NCI-H128 (cell line): Measurements from ENCODE around the gene CREB3L2.
"Not testable (repeated sequence)": the region's sequence is repeated elsewhere in the genome, so short reads cannot be mapped to it uniquely, and the experiment has no call there.

ENCODE experiments used
- DNase-seq: peaks from one replicate; lab custom pipeline; 2025; ENCODE audit not compliant: unreplicated experiment; lab: John Stamatoyannopoulos, UW

The CREB3L2 gene

DNA sequence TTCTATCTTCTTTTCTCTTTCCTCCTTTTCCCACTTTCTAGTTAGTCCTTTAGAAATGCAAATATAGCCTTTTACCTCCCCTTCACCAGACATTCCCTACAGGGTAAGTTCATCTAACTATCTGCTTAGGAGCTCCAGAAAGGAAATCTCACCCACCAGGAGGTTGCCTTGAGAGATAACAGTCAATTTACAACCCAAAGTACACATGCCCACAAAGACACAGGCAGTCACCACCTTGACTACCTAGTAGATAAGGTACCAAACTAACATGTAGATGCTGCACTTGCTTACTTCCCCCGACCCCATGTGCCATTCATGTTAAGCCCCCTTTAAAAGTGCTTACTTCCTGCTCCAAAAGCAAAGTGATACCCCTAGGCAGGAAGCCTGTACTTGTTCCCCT is 12.8 kb upstream of the CREB3L2 start:
- DNase-seq: no peak

DNA sequence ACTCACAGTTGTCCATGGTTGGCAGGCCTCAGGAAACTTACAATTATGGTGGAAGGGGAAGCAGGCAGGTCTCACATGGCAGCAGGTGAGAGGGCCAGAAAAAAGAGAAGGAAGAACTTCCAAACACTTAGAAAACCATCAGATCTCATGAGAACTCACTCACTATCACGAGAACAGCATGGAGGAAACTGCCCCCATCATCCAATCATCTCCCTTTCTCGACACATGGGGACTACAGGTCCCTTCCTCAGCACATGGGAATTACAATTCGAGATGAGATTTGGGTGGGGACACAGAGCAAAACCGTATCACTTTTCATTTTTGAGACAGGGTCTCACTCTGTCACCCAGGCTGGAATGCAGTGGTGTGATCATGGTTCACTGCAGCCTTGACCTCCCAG is 12.3 kb upstream of the CREB3L2 start:
- not testable (repeated sequence) for DNase-seq

DNA sequence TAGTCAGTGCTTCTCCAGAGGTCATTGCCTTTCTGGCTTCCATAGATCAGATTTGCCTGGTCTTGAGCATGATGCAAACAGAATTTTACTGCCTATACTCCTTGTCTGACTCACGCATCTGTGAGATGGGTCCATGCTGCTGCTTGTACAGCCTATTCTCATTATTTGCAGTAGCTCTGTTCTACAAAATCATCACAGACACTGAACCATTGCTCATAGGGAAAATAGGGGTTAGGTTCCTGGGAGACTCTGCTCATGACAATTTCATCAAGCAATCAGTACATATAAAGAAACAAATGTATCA is 7.4 kb upstream of the CREB3L2 start:
- no peak for DNase-seq

DNA sequence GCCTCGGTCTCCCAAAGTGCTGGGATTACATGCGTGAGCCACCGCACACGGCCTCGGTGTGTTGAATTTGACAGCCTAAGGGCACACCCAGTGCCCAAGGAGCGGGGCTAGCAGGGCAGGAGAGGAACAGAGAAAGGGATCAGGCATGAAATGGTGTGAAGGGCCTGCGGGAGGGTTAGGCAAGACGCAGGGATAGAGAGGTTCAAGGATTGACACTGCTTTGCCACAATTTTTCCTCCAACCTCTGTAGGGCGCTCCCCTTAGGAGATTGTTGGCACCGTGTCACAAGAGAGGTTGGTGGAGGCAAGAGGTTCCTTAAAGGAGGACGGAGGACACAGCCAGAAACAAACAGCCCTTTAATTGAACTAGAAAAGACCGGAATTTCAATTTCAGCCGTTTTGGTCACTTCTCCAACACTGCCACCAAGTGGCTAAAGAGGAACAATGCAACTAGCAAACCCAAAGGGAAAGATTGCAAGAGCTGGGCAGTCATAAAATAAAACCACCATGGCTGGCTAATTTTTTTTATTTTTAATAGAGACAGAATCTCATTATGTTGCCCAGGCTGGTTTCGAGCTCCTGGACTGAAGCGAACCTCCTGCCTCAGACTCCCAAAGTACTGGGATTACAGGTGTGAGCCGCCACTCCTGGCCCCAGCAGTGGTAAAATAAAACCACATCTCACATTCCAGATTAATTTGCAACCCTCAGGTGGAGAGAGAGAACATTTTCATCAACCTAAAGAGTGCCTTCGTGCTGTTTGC is 6.9 kb upstream of the CREB3L2 start:
- DNase-seq: peak; percentile 25

DNA sequence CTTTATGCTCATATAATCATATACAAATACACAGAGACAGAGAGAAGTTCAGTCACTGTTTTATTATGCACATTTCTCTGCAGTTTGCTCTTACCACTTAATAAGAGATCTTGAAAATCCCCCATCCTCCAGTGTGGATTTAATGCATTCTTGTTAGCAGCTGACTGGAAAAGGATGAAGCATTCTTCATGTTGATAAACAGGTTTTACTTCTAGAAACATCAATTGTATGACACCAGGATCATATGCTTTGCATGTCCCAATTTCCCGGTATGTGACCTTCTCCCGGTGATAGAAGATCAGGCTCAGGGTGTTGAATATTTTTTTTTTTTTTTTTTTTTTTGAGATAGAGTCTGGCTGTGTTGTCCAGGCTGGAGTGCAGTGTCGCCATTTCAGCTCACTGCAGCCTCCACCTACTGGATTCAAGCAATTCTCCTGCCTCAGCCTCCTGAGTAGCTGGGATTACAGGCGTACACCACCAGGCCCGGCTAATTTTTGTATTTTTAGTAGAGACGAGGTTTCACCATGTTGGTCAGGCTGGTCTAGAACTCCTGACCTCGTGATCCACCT is 6.2 kb upstream of the CREB3L2 start:
- DNase-seq: no peak

DNA sequence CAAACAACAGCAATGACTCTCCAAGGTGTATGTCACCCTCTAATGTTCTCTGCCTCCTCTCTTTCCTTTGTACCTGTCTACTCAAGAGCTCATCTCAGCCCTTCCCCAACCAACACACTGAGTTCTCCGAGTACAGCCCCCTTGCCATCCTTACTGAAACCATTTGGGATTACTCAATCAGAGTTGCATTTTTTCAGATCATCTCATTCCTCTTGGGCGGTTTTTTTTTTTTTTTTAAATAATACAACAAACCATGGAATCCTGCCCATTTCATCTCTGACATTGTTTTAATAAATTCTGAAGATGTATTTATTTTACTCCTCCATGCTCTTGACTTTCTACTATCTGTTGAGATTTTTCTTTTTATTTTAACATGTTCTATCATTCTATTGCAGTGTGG is 4.2 kb upstream of the CREB3L2 start:
- DNase-seq: no peak

DNA sequence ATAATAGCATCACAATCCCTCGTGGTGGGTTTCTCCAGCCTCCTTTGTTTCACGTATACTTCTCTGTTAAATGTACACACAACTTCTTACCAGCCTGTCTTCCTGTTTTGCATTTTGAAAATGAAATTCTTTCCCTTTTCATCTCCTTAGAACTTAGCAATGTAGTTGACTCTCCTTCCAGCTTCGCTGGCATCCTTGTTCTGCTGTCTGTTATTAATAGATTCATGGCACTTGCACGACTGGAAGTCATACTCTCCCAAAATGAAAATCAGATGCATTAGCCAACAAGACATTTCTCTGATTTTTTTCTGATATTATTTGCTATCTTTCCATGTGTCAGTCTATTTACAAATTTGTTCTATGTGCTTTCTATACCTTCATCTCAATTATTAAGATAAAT is 3.0 kb upstream of the CREB3L2 start:
- DNase-seq: no peak

DNA sequence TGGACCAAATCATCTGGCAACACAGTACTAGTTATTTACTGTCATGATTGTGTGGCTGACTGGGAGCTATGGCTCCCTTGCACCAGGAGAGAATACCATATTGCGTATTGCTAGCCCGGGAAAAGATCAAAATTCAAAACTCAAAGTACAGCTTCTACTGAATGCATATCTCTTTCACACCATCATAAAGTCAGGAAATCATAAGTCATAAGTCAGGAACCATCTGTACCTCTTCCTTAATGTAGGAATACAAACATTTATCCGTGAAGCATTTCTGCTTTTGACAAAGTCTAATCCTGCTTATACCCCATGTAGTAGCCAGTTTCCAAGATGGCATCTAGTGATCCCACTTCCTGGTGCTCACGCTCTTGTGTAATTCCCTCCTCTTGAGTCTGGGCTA is 2.2 kb upstream of the CREB3L2 start:
- no peak for DNase-seq

DNA sequence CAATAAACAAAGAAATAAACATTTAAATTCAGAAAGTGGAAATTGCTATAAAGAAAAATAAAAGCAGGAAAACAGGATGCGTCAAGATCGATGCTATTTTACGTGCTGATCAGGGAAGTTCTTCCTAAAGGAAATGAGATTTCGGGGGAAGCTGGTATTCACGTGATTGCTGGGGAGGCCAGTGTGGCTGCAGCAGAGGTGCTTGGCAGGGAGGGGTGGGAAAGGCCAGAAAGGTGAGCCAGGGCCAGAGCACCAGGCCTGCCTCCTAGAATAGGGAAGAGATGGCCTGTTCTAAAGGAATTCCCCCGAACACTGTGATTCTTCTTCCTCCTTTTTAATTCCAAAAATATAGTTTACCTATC is 923 bp upstream of the CREB3L2 start:
- no peak for DNase-seq

DNA sequence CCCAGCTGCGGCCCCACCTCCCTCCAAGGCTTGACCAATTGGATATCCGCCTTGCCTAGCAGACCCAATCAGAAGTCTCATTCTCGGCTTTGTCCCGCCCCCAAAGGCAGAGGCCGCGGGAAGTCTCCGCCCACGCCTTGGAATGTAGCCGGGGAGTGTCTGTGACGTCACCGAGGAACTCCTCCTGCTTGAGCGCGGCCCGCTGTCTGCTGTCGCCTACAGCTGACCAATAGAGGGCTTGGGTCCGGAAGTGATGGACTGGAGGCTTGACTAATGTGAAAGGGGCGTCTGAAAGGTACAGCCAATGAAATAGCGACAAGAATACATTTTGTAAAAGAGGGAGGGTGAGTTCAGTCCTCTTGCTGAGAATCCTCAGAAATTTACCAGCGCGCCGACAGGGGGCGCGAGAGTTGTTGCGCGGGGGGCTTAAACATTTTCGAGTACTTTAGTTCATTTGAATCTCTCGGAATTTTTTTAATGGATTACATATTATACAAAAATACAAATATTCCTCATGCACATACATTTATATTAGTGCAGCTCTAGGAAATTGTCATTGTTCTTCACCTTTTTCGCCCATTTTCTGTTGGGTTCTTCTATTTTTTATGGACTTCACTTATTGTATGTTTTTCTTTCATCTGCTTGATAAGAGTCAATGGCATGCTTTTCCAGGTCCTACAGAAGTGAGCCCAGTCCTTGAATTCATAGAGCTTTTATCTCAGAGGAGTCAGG is 376 bp upstream of the CREB3L2 start:
- peak; percentile 92 for DNase-seq

DNA sequence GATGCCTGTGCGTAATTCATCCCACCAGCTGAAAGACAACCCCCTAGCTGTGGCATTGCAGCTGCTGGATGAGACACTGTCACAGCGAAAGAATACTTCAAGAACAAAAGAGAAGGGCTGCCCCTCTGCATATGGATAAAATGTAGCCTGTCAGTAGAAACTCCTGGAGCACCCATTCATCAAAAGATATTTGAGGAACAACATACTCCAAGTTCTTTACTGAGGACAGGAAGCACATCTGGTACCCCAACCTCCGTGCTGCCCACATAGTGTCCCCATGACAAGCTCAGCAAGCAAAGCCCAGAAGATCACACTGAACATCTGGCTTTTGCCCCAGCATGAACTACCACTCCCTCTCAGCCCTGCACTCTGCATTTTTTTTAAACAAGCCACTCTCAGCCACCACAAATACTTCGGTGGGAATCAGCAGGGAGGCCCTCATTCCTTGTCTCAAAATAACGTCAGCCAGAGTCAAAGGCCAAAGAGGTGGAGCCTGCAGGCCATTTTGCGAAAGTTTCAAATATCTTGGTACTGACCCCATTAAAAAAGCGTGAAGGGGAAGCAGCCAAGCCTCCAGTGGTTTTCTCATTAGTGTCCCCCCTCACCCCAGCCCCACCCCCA is 1.7 kb downstream of the CREB3L2 start:
- no peak for DNase-seq

DNA sequence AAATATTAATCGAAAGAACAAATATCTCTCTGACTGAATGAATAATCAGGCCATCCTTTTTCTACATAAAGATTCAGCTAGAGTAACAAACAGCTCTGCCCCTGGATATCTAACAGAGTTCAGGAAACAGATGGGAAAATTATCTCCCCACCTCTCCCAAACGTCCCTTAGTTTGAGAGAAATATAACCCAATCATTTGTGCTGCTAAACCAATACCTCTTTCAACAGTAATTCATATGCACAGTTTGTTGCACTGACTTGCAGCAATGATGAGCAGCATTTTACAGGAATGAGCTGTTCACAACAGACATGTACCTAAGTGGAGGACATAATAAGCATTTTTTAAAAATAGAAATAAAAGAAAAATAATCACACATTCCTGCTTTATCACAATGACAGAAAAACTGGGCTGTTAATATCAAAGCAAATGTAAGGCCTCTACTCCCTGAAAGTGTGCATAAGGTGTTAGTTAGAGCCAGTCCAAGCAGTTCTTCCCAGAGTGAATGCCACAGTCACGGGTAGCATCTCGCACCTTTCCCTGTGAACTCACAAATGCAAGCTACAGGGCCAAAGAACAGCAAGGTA is 2.3 kb downstream of the CREB3L2 start:
- DNase-seq: no peak

DNA sequence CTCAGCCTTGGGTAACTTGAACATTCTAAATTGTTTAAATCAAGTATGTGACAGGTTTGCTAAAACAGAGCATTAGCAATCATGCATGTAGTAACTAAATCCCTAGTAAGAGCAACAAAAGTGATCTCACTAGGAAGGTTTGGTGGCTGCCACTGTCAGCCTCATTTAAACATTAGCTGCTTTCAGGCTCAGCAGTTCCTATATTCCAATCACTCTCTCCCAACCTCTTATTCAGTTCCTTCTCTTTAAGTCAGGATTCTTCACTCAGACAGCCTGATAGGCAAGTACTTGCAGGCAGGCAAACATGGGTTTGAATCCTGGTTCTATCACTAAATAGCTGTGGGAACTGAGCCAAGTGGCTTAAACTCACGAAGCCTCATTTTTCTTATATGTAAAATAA is 3.6 kb downstream of the CREB3L2 start:
- no peak for DNase-seq

DNA sequence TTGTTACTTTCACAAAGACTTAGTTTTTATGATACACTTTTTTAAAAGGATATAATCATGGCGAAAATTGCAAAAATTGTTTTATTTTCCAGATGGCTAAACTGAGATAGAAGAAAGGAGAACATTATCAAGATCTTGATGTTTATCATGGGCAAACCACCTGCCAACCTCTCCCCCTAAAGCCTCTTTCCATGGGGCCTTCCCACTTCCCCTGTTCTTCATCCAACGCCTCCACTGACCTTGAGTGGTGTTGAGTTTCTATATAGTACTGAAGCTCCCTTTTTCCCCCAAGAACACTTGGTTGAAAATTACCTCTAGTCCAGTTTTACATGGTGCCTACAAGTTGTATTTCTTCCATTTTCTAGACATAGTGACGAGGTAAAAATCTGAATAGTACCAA is 5.0 kb downstream of the CREB3L2 start:
- no peak for DNase-seq

DNA sequence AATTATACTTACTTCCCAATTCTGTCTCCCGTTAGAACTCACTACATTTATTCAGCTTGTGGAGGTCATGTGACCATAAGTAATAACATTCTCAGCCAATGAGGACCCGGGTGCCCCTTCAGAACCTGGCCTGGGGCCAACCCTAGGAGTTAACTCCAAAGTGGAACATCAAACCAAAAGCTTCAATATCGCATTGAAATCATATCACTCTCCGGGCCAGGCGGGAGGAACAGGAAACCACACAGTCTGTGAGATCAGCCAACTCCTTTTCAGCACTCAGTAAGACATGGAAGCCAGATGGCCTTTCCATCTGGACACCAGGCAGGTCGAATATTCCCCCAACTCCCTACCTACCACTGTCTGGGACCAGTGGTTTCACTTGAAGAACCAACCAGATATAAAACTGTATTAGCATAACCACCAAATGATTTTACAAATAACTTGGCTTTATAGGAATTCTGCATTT is 5.5 kb downstream of the CREB3L2 start:
- no peak for DNase-seq

DNA sequence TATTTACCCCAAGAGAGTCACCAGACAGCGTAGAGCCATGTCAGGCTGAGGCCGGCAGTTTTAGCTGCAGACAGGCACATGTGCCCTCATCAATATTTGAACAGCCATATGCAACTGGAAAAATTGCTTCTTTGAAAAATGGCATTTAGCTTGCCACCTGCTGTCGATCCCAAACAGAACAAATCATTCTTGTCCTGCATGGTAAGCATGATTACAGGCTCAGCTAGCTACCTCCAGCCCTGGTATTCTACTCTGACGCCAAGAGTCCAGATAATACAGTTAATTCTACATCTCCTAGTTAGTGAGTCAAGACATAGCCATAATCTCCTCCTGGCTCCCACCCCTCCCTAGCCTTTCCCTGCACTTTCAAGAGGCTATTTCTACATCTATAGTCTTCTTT is 7.7 kb downstream of the CREB3L2 start:
- DNase-seq: no peak

DNA sequence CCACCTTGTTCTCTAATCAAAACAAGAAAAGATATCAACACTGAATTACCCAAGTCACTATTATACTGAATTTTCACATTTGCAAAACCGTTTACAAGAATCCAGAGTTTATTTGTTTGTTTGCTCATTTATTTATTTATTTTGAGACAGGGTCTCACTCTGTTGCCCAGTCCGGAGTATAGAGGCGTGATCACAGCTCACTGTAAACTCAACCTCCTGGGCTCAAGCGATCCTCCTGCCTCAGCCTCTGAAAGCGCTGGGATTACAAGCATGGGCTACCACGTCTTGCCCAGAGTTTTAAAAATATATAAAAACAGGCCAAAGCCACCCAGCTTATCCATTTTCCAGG is 8.5 kb downstream of the CREB3L2 start:
- DNase-seq: no peak

DNA sequence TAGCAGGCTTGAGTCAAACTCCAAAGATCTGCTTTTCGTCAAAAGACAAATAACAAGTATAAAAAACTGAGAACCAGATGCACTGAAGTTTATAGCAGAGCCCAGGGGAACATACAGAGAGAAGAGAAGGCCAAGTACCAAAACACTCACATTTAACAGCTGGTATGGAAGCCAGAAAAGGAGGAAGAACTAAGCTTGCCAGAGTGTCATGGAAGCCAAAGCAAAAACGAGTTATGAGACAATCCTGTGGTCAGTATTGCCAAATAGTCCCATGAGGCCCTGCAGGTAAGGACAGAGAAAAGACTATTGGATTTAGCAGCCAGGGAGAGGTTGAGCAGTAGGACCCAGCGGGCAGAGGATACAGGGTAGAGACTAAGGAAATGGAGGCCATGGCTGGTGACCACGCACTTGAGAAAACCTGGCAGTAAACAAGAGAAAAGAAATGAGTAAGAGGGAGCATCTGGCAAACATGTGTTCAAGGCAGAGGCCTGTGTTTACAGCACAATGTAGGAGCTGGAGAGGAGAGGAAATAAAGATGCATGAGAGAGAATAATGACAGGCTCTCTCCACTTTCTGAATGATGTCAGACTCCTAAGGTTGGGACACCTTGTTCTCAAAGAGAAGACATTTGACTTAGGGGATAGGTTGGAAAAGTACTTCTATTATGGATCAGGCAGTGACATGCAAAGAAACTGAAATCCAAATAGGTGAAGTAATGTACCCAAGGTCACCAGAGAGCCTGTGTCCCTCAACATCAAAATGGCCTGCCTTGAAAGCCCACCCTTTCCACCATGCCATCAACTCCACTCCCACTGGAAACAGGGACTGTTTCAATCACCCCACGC is 9.1 kb downstream of the CREB3L2 start:
- no peak for DNase-seq

DNA sequence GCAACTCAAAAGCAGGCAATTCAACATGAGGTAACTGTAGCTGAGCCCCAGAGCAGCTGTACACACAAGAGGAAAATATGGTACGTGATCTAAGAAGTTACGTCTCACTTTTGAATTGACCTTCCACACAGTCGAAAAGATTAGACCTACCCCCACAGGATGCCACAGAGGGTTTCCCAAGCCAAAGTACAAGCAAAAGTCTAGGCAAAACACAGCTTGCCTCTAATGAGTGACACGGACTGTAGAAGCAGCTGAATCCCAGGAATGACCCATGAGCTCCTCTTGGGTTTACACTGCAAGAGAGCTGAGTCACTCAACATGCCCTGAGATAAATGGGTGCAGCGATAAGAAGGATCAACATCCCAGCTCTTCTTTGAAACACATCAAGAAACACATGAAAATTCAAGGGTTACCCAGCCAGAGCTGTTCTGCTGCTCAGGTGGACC is 9.8 kb downstream of the CREB3L2 start:
- no peak for DNase-seq

DNA sequence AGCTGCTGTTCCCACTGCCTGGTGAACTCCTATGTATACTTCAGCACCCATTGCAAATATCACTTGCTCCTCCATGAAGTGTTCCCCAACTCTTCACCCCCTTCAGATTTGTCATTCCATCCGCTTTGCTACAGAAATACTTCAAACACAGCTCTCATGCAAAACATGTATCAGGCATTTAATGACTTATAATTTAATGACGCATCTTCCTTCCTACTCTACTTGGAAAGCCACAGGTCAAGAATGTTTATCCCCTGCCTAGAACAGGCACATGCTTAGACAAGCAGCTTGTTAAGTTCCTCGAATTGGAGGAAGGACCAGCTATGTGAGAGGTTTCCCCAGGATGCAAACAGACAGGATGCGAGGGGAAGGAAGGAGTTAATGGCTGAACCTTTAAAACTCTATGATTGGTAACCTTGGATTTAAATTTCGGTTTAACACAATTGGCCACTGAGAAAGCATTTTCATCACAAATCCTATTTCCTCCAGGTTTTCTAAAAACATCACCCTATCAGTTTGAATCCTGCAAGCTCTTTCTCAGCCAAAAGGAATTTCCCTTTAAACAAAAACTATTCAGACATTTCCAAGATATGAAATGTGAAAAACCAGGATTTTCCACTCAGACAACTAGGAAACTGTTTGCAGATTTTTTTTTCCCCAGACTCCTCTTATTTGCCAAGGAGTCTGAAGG is 11.5 kb downstream of the CREB3L2 start:
- DNase-seq: no peak
